Astrocyte (in vitro differentiated cells and primary cell): ENCODE results near the gene DCLRE1A.
"Not testable (repeated sequence)": the region's sequence is repeated elsewhere in the genome, so short reads cannot be mapped to it uniquely, and the experiment has no call there.

Experiments
- EZH2 ChIP-seq: IDR thresholded peaks from 2 replicates; pipeline ENCODE4 v1.6.1; 2012; ENCODE audit warnings: mild to moderate bottlenecking, low read length, inconsistent platforms; ENCODE audit not compliant: insufficient read depth
- TF ChIP-seq, protein P1 (sequence below): IDR thresholded peaks from 2 replicates; pipeline ENCODE4 v1.5.1; 2011; ENCODE audit warnings: low read depth, mild to moderate bottlenecking, inconsistent platforms, low read length, moderate library complexity; ENCODE audit not compliant: insufficient read depth

DNA sequence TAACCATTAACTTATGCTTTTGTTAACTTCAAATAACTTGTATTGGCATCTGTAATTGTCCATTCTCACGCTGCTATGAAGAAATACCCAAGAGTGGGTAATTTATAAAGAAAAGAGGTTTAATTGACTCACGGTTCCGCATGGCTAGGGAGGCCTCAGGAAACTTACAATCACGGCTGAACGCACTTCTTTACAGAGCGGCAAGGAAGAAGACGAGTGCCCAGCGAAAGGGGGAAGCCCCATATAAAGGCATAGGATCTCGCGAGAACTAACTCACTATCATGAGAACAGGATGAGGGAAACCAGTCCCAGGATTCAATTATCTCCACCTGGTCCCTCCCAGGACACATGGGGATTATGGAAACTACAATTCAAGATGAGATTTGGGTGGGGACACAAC, 25.3 kb downstream of the DCLRE1A start:
- TF ChIP-seq, protein P1, sequence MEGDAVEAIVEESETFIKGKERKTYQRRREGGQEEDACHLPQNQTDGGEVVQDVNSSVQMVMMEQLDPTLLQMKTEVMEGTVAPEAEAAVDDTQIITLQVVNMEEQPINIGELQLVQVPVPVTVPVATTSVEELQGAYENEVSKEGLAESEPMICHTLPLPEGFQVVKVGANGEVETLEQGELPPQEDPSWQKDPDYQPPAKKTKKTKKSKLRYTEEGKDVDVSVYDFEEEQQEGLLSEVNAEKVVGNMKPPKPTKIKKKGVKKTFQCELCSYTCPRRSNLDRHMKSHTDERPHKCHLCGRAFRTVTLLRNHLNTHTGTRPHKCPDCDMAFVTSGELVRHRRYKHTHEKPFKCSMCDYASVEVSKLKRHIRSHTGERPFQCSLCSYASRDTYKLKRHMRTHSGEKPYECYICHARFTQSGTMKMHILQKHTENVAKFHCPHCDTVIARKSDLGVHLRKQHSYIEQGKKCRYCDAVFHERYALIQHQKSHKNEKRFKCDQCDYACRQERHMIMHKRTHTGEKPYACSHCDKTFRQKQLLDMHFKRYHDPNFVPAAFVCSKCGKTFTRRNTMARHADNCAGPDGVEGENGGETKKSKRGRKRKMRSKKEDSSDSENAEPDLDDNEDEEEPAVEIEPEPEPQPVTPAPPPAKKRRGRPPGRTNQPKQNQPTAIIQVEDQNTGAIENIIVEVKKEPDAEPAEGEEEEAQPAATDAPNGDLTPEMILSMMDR: not testable (repeated sequence)
- TF ChIP-seq EZH2: not testable (repeated sequence)
